HG02588 (cell line): ENCODE measurements around the gene GZMM.
A peak's percentile ranks its signal among the peaks of the same experiment; 100 is the strongest.

ENCODE experiments used
- ATAC-seq: cut with Tn5 transposase; IDR thresholded peaks from one replicate; pipeline ENCODE4 v1.9.1; 2021; ENCODE audit warnings: mild to moderate bottlenecking, moderate library complexity; ENCODE audit not compliant: unreplicated experiment

Gene GZMM

GRCh38 chr19:511101-511851, 32.6 kb upstream of the GZMM start:
- no peak for ATAC-seq

- ATAC-seq, result no peak
These were observed 31.1 kb upstream of the GZMM start for GRCh38 chr19:512547-513365.

GRCh38 chr19:513368-514165, 30.3 kb upstream of the GZMM start:
- no peak for ATAC-seq

GRCh38 chr19:514166-514663, 29.6 kb upstream of the GZMM start:
- ATAC-seq, result no peak

- ATAC-seq, result no peak
These were observed 25.9 kb upstream of the GZMM start for GRCh38 chr19:517721-518597.

GRCh38 chr19:518598-519231, 25.1 kb upstream of the GZMM start:
- ATAC-seq, result no peak

- ATAC-seq, result no peak
These were observed 24.4 kb upstream of the GZMM start for GRCh38 chr19:519449-519865.

- no peak for ATAC-seq
These were observed 21.1 kb upstream of the GZMM start for GRCh38 chr19:522726-523125.

- no peak for ATAC-seq
These were observed 19.7 kb upstream of the GZMM start for GRCh38 chr19:524062-524674.

GRCh38 chr19:525029-525428, 18.8 kb upstream of the GZMM start:
- no peak for ATAC-seq

- no peak for ATAC-seq
These were observed 17.9 kb upstream of the GZMM start for GRCh38 chr19:525857-526419.

GRCh38 chr19:530134-531008, 13.5 kb upstream of the GZMM start:
- ATAC-seq, result no peak

- peak; percentile 60 for ATAC-seq
These were observed 12.7 kb upstream of the GZMM start for GRCh38 chr19:531009-531752.

- peak; percentile 7 for ATAC-seq
These were observed 11.9 kb upstream of the GZMM start, which contains the start of gene CDC34 for GRCh38 chr19:531753-532560. Gene CDC34, plus strand, starts transcription at chr19:531760. Its CDS starts 172 bp downstream, at chr19:531932.

GRCh38 chr19:532561-533363, 11.1 kb upstream of the GZMM start:
- peak; percentile 2 for ATAC-seq
